Measurements from ENCODE around the gene KIF2C. TPM values are rescaled to one million over a fixed set of nuclear protein-coding genes. Genes with fewer than 3 reads are reported as not detected.
A peak's percentile ranks its signal among the peaks of the same experiment; 100 is the strongest.
"Not testable (repeated sequence)": the region's sequence is repeated elsewhere in the genome, so short reads cannot be mapped to it uniquely, and the experiment has no call there.

Gene KIF2C
- total RNA-seq, 2 donors from 2014 or later: 0.42 TPM; not detected in 1

DNA sequence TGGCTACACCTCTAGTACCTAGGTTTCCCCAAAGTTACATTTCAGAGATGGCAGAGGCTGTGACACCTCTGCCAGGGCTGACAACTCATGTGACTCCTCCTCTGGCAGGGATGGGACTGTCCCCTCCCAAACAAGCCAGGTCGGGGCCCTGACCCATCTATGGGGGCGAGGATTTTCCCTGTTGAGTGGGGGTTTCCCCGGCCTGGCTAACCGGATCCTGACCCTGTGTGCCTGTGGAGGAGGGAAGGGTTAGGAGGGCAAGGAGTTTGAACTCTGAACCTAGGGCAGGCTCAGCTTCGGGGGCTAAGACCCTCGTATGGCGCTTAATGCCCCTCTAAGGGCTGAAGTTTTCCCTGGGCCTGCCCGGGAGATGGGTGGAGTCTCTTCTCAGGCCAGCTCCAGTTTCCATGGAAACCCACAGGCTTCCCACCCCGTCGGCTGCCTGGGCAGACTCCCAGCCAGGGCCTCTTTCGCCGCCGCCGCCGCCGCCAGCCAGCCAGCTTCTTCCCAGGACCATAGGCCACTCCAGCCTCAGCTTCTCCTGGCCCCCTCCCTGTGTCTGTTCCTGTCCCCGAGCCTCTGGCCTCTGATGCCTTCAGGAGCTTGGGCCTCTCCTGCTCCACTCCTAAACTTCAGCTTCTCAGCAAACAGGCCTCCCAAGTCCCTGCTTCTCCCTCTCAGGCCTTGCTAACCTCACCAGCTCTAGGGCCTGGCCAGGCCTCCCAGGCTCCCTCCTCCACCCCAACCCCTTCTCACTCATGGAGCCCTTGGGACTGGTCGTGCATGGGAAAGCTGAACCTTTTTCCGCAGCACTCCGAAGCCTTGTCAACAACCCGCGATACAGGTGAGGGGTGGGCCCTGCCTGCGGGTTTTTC lies 68.7 kb downstream of the KIF2C start, which contains the start of gene BTBD19:
Gene BTBD19 (plus strand): TSS at position 461 of the 875 bp plus-strand sequence. CDS start 298 bp downstream, at position 759.
- peaks cover 57 to 100% of the 10 kb centered on the region in 2 donors for H3K4me1 ChIP-seq (ENCODE audit: control insufficient read depth in 1 of 2, low read depth in 2 of 2)

DNA sequence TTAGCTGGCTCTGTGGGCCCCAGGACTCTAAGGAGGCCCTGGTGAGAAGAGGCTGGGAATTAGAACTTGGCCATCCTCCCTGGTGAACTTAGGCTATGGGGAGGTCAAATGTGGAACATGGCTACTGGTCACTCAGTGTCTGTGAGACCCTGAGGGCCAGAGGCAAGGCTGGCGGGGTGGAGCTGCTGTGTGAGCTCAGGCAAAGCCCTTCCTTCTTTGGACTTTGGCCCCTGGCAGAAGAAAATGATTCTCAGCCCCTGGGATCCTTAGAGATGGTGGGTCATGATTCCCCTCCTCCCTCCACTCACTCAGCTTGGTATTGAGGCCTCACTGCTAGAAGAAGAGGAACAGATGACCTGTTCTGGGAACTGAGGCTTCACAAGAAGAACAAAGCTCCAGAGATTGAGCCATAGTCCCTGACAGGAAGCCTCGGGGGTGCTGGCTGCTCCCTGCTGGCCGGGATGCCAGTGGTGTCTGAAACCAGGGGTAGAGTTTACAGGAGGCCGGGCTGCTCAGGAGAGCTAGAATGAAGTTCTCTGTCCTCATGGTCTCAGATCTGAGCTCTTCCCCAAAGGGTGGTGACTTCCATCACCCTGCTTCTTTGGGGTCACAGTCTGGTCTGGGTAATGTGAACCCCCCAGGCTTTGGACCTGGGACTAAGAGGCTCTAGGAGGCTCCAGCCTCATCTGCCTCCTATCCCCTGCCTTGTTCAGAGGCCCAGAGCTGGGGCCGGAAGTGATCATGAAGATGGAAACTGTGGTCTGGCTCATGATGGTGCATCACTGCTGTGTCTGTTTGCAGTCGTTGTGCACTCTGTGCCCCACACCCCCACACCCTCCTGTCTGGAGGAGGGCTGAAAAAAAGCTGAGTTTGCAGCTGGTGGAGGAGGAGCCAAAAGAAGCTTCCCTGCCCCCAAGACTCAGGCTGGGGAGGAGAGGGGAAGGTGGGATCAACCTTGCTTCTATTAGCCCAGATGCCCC lies 69.6 kb downstream of the KIF2C start:
- Histone ChIP-seq H3K36me3 (peaks cover 24% of the 10 kb centered on the region), H3K4me1 (ENCODE audit: control insufficient read depth in 1 of 2, low read depth in 2 of 2) (peaks cover 54 to 92% of the 10 kb centered on the region in 2 donors), H3K4me3 (peak overlapping the region; percentile 59), H3K27me3 (replicated peaks; ENCODE audit: insufficient read depth) (no peaks in the 10 kb centered on the region), H3K27ac (peak overlapping the region; percentile 99 to 100), H3K9me3 (no peaks in the 10 kb centered on the region)
- ATAC-seq (ENCODE audit: insufficient number of reproducible peaks, low FRiP score, low read depth): no peak
- no peak for DNase-seq (ENCODE audit: low spot score)
- TF ChIP-seq CTCF (IDR thresholded peaks at IDR 0.05): no peak

More for the DNA sequence above, 68.7 kb downstream of the KIF2C start, which contains the start of gene BTBD19:
- DNase-seq (ENCODE audit: low spot score): no peak
- Histone ChIP-seq H3K9me3 (no peaks in the 10 kb centered on the region), H3K4me3 (peak within 1 kb of the TSS; percentile 59), H3K27ac (peak within 1 kb of the TSS; percentile 99 to 100), H3K36me3 (peaks cover 28% of the 10 kb centered on the region), H3K27me3 (replicated peaks; ENCODE audit: insufficient read depth) (no peaks in the 10 kb centered on the region)
- peak; percentile 23 for ATAC-seq (ENCODE audit: insufficient number of reproducible peaks, low FRiP score, low read depth)
- TF ChIP-seq CTCF (IDR thresholded peaks at IDR 0.05): no peak

- H3K4me3 ChIP-seq: peak overlapping the region; percentile 59
- H3K27ac ChIP-seq: peak overlapping the region; percentile 99 to 100
- peaks cover 54 to 82% of the 10 kb centered on the region in 2 donors for H3K4me1 ChIP-seq (ENCODE audit: control insufficient read depth in 1 of 2, low read depth in 2 of 2)
These were observed 70.6 kb downstream of the KIF2C start for GRCh38 chr1:44810101-44810761.

GRCh38 chr1:44810762-44811105 lies 71.1 kb downstream of the KIF2C start:
- H3K4me1 ChIP-seq (ENCODE audit: control insufficient read depth in 1 of 2, low read depth in 2 of 2): peaks cover 53 to 77% of the 10 kb centered on the region in 2 donors

More at GRCh38 chr1:44810101-44810761, 70.6 kb downstream of the KIF2C start:
- no peak for DNase-seq (ENCODE audit: low spot score)
- peaks cover 17% of the 10 kb centered on the region for H3K36me3 ChIP-seq
- ATAC-seq (ENCODE audit: insufficient number of reproducible peaks, low FRiP score, low read depth): no peak
- H3K27me3 ChIP-seq (replicated peaks; ENCODE audit: insufficient read depth): no peaks in the 10 kb centered on the region
- no peaks in the 10 kb centered on the region for H3K9me3 ChIP-seq
- no peak for TF ChIP-seq CTCF (IDR thresholded peaks at IDR 0.05)

DNA sequence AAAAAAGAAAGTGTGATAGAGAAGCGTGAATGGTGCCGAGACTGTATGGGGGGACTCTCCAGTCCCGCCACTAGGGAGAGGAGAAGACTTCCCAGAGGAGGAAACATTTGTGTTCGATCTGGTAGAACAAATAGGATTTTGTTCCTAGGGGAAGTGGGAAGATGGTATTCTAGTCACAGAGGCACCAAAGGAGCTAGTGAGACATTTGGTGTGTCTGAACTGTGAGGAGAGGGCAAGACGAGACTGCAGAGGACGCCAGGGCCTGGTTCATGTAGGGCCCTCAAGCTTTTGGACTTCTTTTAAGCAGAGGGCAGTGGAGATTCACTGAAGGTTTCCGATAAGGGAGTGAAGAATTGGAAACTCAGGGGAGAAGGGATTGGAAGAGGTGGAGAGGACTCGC lies 71.6 kb downstream of the KIF2C start:
- Histone ChIP-seq H3K9me3 (no peaks in the 10 kb centered on the region), H3K27ac (peak overlapping the region; percentile 99 to 100), H3K36me3 (peaks cover 8% of the 10 kb centered on the region), H3K4me1 (ENCODE audit: control insufficient read depth in 1 of 2, low read depth in 2 of 2) (peaks cover 48 to 72% of the 10 kb centered on the region in 2 donors), H3K27me3 (replicated peaks; ENCODE audit: insufficient read depth) (no peaks in the 10 kb centered on the region), H3K4me3 (peak overlapping the region; percentile 2)
- TF ChIP-seq CTCF (IDR thresholded peaks at IDR 0.05): no peak
- ATAC-seq (ENCODE audit: insufficient number of reproducible peaks, low FRiP score, low read depth): no peak
- DNase-seq (ENCODE audit: low spot score): no peak

More at GRCh38 chr1:44810762-44811105, 71.1 kb downstream of the KIF2C start:
- H3K4me3 ChIP-seq: peak overlapping the region; percentile 59
- not testable (repeated sequence) for H3K27me3 ChIP-seq (replicated peaks; ENCODE audit: insufficient read depth); ATAC-seq (ENCODE audit: insufficient number of reproducible peaks, low FRiP score, low read depth); DNase-seq (ENCODE audit: low spot score); H3K9me3 ChIP-seq
- peak overlapping the region; percentile 99 to 100 for H3K27ac ChIP-seq
- H3K36me3 ChIP-seq: peaks cover 12% of the 10 kb centered on the region
